ENCODE results near the gene TIMP3.
"Not testable (repeated sequence)": the region's sequence is repeated elsewhere in the genome, so short reads cannot be mapped to it uniquely, and the experiment has no call there.

Gene TIMP3

DNA sequence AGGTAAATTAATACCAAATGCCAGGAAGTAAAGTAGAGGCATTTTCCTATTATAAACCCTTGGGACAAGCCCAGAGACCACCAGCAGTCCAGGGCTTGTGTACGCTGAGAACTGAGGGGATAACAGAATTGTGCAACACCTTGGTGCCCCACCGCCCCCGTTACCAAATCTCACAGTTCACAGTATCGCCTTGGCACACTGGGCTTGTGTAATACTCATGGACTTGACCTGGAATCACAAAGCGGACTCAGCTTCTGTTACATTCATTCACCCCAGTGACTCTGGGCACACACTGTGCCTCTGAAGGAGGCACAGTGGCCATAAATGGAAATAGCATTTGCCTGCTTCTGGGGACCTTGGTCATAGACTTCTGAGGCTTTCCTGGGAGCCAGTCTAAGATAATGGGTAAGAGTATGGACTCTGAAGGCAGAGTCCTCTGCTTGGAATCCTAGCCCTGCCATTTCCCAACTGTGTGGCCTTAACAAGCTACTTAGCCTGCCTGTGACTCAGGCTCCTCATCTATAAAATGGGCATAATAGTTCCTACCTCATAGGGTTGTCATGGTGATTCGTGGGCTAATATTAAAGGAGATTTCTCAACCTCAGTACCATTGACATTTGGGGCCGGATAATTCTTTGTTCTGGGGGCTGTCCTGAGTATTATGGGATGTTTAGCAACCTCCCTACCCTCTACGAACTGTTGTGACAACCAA, 53.7 kb downstream of the TIMP3 start:
- no peak for DNase-seq (ENCODE audit: low read depth)

DNA sequence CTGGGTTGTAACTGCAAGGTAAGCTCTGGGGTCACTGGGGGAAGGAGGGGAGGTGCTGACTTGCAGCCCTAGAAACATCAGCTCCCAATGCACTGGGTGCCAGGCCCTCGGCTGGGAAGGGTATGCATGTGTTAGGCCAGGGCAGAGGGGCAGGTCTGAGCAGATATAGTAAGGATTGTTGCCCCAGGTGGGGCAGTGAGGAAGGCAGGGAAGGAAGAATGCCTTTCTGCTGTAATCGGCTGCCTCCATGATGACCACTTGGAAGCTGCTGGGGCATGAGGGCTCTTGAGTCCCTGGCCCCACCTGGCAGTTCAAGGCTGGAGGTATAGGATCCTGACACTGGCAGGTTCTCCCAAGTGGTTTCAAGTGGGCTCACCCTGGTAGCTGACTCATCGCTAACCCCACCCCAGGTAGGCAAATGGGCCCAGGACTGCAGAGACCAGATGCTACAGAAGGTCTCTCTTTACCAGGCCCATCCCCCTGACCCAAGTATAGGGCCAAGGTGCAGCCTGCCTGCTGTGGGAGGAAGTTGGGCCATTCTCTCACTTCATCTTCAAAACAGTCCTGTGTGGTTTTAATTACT, 56.7 kb downstream of the TIMP3 start:
- no peak for DNase-seq (ENCODE audit: low read depth)

DNA sequence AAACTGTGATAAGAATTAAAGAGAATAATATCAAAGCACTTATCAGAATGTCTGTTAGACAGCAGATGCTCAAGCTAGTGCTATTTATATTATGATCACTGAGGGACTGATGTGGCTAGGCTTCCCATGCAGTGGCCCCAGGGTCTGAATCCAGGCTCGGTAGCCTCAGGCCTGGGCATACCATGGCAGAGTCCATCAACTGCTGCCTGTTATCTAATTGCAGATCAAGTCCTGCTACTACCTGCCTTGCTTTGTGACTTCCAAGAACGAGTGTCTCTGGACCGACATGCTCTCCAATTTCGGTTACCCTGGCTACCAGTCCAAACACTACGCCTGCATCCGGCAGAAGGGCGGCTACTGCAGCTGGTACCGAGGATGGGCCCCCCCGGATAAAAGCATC, 57.5 kb downstream of the TIMP3 start:
- no peak for DNase-seq (ENCODE audit: low read depth)

DNA sequence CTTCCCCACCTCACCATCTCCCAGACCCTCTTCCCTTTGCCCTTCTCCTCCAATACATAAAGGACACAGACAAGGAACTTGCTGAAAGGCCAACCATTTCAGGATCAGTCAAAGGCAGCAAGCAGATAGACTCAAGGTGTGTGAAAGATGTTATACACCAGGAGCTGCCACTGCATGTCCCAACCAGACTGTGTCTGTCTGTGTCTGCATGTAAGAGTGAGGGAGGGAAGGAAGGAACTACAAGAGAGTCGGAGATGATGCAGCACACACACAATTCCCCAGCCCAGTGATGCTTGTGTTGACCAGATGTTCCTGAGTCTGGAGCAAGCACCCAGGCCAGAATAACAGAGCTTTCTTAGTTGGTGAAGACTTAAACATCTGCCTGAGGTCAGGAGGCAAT, 58.2 kb downstream of the TIMP3 start:
- DNase-seq (ENCODE audit: low read depth) = no peak

DNA sequence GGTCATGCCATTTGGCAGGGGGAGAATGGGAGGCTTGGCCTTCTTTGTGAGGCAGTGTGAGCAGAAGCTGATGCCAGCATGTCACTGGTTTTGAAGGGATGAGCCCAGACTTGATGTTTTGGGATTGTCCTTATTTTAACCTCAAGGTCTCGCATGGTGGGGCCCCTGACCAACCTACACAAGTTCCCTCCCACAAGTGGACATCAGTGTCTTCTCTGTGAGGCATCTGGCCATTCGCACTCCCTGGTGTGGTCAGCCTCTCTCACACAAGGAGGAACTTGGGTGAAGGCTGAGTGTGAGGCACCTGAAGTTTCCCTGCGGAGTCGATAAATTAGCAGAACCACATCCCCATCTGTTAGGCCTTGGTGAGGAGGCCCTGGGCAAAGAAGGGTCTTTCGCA, 59.8 kb downstream of the TIMP3 start:
- DNase-seq (ENCODE audit: low read depth) = no peak

DNA sequence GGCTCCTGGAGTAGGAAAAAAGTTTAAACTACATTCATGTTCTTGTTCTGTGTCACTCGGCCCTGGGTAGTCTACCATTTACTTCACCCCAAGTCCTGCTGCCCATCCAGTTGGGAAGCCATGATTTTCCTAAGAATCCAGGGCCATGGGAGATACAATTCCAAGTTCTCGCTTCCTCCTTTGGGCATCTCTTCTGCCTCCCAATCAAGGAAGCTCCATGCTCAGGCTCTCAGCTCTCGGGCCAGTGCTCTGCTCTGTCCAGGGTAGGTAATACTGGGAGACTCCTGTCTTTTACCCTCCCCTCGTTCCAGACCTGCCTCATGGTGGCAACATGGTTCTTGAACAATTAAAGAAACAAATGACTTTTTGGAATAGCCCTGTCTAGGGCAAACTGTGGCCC, 60.6 kb downstream of the TIMP3 start:
- DNase-seq (ENCODE audit: low read depth) = no peak

DNA sequence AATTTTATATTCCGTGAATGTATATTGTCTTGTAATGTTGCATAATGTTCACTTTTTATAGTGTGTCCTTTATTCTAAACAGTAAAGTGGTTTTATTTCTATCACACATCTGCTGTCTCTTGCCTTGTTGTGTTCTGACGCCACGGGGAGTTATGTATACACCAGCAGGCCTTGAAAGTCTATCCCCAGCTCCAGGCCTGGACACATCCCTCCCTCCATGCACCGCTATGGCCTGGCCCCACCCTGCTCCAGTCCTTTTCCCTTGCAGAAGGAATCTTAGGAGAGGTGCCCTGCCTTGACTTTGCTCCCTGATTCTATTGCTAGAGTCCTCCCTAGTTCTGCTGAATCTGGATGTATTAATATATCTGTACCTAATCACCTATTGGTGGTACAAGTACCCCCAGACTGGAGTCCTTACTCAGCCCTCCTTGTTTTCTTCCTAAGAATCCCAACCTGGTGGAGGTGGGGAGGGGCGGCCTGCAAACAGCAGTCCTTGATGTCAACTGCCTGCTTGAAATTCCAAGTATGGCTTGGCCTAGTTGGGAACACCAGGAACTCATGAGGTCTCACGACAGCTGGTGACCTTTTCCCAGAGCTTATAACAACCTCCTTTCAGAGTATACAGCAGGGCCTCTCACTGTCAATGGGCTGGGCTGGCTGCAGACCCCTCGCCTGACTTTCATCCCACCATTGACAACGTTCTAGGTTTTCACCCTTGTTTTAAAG, 61.6 kb downstream of the TIMP3 start:
- DNase-seq (ENCODE audit: low read depth) = no peak

DNA sequence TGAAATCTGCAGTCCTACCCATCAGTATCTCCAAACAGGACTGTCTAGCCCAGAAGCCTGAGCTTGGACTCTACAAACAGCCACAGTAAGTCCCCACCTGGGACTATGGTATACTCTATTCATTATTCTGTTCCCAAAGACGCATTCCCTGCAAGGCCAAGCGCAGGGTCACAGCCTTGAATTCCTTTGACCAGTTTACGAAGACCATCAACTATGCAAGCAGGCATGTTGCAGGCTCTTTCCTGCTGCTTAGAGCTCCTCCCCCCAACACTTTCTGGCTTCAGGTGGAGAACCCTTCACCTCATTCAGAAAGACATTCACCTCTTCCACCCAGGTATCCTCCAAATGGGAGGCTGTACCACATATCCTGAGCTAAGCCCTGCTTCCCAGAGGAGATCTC, 62.5 kb downstream of the TIMP3 start:
- DNase-seq (ENCODE audit: low read depth) = no peak

DNA sequence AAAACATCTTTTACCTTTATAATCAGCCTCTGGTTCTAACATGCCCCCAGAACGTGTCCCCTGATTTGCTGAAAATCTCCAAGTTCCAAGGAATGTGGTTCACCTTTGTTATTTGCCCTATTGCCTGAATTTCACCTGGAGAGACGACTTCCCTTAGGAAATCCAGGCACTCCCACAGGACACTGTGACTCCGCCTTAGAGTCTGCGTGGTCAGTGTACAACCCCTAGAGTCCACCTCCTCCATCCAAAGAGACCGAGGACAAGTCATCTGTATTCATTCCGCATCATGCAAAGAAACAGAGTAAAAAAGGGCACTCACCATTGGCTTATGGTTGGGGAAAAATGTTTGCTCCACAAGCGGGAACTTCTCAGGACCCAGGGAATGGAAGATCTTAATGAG, 63.1 kb downstream of the TIMP3 start:
- DNase-seq (ENCODE audit: low read depth) = no peak

DNA sequence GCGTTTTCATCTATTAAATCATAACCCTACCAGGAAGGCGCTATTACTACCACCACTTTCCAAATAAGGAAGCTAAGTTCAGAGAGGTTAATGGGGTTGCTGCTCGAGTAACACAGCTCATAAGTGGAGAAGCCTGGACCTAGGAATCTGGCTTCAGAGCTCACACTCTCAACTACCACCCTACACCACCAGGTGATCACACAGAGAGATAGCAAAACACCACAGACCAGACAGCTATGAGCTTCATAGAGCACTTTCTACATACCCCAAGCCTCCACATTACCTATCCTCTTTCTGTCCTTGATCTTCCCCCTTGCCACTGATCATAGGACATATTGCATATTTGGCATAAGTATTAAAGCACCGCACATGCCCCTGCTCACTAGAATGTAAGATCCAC, 65.4 kb downstream of the TIMP3 start:
- DNase-seq (ENCODE audit: low read depth) = no peak

DNA sequence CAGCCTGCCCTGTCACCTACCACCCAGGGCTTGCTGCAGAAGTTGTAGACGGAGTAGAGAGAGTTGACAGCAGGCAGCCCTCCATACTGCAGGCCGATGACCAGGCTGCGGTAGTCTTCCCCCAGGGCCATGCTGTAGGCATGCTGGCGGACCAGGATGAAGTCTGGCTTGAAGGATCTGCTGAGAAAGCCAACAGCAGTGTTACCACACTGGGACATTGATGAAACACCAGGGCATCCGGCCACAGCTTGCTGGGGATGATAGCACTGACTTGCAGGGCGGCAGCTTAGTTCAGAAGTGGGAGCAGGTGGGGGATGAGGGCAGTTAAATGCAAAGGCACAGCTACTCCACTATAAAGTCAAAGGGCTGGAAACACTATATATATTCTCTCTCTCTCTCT, 67.4 kb downstream of the TIMP3 start:
- no peak for DNase-seq (ENCODE audit: low read depth)

DNA sequence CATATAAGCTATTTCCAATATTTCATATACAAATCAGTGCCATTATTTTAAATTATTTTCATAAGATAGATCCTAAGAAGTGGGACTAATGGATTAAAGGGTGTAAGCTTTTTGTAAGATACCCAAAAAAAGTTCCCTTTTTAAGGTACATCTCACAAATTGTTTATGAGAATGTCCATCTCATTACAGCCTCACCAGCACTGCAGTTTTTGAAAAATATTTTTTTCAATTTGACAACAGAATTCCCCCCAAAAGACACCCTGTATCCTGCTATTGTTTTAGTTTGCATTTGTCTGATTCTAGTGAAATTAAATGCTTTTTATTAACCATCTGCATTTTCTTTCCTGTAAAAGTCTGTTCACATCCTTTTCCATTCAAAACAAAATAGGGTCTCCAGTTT, 69.0 kb downstream of the TIMP3 start:
- no peak for DNase-seq (ENCODE audit: low read depth)

DNA sequence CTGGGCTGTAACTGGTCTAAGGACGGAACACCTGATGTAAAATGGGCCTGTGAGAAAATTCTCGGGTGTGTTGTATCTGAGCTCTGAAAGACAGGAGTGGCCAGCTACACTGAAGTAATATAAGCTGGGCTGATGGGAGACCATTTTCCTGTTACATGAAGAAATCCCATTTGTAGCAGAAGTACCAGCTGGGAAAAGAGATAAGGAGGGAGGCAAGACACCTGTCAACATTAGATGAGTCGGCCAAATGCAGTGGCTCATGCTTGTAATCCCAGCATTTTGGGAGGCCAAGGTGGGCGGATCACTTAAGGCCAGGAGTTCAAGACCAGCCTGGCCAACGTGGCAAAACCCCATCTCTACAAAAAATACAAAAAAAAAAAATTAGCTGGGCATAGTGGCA, 72.1 kb downstream of the TIMP3 start:
- not testable (repeated sequence) for DNase-seq (ENCODE audit: low read depth)

DNA sequence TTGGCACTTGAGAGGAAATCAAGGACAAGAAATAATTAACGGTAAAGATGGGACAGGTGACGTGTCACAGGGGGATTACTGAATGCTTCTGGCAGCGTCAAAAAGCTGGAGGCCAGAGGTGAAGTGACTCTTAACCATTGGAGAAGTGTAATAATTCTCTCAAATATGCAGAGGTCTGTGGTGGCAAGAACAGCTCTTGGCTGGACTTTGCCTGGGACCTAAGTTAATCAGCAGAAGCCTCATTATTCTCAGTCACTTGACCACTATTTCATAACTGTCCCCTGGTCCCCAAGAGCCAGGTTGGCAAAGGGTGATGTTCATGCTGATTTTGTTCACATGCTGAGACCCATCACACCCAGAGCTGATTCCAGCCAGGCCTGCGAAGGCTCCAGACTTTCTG, 72.9 kb downstream of the TIMP3 start:
- DNase-seq (ENCODE audit: low read depth) = no peak

DNA sequence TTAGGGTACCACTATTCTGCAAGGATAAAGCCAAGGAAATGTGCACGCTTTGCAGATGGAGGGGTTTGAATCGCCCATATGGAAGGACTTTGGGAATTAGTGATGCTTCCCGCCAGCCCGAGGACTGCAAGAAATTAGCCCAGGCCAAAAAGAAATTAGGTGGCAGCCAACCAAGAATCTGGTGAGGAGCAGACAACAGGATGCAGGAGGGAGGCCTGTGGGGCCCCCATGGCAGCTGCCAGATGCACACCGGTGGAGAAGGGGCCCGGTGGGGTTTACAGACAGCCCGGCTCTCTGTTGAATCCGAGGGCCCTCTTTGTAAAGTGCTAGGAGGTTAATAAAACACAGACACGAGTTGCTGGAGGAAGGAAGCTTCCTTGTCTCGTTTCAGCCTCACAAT, 73.5 kb downstream of the TIMP3 start:
- DNase-seq (ENCODE audit: low read depth) = no peak

DNA sequence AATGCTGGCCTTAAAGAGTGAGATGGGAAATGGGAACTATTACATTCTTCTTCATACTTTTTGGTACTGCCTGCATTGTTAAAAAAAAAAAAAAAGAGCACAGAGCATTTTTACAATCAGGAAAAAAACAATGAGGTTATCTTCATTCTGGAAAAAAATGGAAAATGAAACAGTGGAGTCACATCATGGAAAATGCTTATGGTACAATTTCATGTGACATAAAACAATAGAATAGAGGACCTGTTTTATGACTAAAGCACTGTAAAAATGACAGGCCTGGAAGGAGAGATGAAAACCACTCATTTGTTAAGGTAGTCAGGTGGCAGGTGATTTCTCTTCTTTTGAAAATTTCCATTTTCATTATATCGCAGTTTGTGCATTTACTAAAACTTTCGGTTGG, 75.0 kb downstream of the TIMP3 start:
- DNase-seq (ENCODE audit: low read depth) = no peak

DNA sequence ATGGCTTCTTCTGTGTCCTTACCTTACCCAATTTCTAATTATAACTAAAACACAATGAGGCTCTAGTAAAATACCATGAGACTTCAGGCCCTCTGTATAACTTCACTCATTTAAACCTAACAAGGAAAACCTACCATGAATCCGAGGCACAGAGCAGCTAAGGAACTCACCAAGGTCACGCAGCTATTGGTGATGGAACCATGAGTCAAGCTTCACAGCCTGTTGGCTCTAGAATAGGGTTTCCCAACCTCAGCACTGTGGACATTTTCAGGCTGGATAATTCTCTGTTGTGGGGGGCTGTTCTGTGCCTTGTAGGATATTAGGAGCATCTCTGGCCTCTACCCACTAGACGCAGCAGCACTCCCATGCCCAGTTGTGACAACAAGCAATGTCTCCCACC, 75.7 kb downstream of the TIMP3 start:
- DNase-seq (ENCODE audit: low read depth) = no peak

DNA sequence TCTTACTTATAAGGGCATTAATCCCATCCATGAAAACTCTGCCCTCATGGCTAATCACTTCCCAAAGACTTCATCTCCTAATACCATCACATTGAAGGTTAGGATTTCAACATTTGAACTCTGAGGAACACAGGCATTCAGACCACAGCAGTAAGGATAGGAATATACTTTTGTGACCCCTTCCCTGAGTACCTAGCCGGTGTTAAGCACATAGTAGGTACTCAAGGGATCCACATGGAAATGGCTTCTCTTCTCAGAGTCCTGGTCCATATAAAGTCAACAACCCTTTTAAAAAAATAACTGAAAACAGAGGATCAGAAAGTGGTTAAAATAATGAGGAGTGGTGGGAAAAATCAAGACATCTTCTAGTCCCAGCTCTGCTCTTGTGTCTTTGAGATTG, 78.0 kb downstream of the TIMP3 start:
- DNase-seq (ENCODE audit: low read depth) = no peak

DNA sequence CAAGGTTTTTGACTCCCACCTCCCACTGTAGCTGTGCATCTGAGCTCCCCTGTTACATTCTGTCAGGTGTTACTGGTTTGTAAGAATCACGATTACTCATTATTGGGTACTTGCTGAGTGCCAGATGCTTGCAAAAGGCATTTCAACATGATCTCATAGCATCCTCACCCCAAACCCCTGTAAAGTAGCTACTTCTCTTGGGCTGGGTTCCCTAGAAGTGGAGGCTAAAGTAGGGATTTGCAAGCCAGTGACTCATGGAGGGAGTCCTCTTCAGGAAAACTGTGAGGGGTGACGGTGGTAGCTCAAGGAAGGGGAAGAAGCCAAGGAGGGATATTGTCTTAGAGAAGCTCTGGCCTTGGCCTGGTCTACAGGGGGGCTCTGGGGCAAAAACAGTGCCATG, 78.6 kb downstream of the TIMP3 start:
- no peak for DNase-seq (ENCODE audit: low read depth)

DNA sequence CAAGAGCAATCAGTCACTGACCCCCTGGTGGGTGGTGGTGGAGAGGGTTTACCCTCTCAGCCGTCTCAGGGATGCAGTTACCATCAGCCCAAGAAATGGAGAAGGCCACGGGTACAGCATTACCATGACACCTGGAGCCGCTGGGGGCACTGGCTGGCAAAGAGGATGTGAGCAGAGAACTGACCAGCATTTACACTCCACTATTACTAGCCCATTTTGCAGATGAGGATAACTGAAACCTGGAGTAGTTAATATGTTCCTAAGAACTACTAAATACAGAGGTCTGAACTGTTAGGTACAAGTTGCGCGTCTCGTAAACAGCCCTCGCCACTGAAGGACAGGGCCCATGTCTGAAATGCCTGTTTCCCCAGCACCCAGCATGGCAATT, 79.0 kb downstream of the TIMP3 start:
- no peak for DNase-seq (ENCODE audit: low read depth)

DNA sequence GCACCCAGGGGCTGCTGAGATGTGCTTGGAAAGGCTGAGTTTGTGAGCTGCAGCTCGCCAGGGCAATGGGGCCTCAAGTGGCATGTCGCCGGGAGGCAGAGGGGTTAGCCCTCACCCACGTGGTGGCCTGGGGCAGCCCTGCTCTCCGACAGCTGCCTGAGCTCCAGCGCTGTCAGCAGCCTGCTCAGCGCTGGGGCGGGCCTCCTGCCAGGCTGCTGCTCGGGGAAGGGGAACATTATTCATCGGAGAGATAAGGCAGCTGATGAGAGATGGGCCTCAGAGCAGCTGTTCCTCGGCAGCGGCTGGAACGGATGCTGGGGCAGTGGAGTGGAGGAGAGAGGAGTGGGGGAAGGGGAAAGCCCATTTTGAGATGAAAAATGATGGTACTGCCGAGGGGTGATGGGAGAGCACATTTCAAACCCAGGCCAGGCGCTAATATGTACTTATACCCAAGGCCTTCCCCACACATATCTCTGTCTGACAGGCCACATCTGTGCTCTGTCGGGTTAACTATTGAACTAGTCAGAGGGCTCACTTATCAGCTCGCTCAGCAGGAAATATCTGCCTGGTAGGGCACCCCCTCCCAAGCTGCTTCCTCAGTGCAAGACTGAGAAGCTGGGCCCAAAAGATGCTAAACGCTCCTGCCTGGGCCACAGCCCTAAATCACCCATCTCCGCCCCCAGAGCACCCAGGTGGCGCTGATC, 79.5 kb downstream of the TIMP3 start:
- no peak for DNase-seq (ENCODE audit: low read depth)

DNA sequence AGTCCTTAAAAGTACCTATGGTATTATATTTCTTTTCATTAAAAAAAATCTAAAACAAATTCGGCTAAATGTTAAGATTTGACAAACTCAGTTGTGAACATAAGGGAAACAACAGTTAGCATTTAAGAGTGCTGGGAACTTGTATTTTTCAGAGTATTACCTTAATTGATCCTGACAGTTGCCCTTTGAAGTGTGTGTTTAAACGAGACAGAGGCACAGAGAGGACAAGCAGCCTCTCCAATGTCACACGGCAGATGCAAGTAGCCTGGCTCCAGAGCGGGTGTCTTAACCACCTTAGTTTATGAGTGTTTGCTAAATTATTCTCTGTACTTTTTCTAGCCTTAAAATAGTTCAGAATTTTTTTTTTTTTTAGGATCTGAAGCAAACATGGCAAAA, 80.9 kb downstream of the TIMP3 start:
- no peak for DNase-seq (ENCODE audit: low read depth)

All from activated T-helper 1 cell treated with Interleukin-2 at 50 U/mL for 16 hours (primary cell).